ENCODE measurements around the gene DUSP10. TPM values are rescaled to one million over a fixed set of nuclear protein-coding genes. Genes with fewer than 3 reads are reported as not detected.

DUSP10 gene
- total and polyA plus RNA-seq, 3 donors from 2014 or later, result 12.3 to 17.4 (median 14.6) TPM

DNA sequence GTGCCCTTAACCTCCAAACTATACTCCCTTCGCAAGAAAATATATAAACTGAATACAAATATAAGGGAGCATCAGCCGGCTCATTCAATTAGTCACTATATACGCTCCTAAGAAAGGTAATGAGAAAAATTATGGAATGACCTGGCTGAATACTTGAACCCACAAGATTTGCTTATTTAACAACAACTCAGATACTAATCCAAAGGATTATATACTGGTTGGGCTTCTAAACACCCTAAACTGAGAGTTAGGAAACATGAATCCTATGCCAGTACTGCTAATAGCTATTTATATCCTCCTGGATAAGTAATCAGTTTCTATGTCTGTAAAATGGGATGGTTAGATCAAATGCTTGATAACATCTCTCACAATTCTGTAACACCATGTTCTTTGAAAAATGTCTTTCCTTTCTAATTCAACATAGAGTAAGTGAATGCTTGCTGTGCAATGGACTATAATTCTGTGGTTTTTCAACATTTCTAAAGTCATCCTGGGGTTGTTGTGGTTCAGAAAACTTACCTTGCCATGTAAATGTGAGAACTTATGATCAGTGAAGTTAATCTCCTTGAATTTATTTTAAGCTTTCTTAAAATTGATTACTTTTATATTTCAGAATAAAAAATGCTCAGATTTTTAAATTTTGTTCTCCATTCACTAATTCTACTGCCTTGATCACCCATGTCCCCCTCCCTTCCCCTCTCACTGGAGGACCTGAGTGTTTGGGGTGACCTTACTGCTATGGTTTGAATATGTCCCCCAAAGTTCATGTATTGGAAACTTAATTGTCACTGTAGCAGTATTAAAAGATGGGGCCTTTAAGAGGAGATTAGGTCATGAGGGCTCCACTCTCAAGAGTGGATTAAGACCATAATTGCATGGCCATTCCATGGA is 14.5 kb downstream of the DUSP10 start:
- no peaks in the 10 kb centered on the region for H3K4me1 ChIP-seq
- H3K4me3 ChIP-seq, result no peak overlapping the region
- TF ChIP-seq, protein P1, sequence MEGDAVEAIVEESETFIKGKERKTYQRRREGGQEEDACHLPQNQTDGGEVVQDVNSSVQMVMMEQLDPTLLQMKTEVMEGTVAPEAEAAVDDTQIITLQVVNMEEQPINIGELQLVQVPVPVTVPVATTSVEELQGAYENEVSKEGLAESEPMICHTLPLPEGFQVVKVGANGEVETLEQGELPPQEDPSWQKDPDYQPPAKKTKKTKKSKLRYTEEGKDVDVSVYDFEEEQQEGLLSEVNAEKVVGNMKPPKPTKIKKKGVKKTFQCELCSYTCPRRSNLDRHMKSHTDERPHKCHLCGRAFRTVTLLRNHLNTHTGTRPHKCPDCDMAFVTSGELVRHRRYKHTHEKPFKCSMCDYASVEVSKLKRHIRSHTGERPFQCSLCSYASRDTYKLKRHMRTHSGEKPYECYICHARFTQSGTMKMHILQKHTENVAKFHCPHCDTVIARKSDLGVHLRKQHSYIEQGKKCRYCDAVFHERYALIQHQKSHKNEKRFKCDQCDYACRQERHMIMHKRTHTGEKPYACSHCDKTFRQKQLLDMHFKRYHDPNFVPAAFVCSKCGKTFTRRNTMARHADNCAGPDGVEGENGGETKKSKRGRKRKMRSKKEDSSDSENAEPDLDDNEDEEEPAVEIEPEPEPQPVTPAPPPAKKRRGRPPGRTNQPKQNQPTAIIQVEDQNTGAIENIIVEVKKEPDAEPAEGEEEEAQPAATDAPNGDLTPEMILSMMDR (IDR thresholded peaks at IDR 0.05), result no peak
- no peak for TF ChIP-seq POLR2A (IDR thresholded peaks at IDR 0.05)
- H3K9me3 ChIP-seq, result no peaks in the 10 kb centered on the region
- H3K27ac ChIP-seq, result peak overlapping the region in 1 of 2 donors; percentile 15
- no peaks in the 10 kb centered on the region for H3K36me3 ChIP-seq (ENCODE audit: low read depth, missing control alignments)
- intact Hi-C loops (cut with DNase I; ENCODE audit: low total_unique reads), result no loop called here
- no peaks in the 10 kb centered on the region for H3K27me3 ChIP-seq
- no peak for DNase-seq
- WGBS, 2 donors, result 93 to 95% methylated on average over 3 of the region's 3 CpGs

GRCh38 chr1:221725735-221726672 is 15.9 kb downstream of the DUSP10 start:
- TF ChIP-seq POLR2A (IDR thresholded peaks at IDR 0.05), result no peak
- TF ChIP-seq, protein P1 (IDR thresholded peaks at IDR 0.05), result no peak
- Histone ChIP-seq H3K4me1 (no peaks in the 10 kb centered on the region), H3K4me3 (no peak overlapping the region), H3K36me3 (ENCODE audit: low read depth, missing control alignments) (no peaks in the 10 kb centered on the region), H3K9me3 (no peaks in the 10 kb centered on the region), H3K27me3 (no peaks in the 10 kb centered on the region), H3K27ac (peak overlapping the region in 1 of 2 donors; percentile 15)
- WGBS, 2 donors, result 57 to 61% methylated on average over 3 of the region's 3 CpGs
- intact Hi-C loops (cut with DNase I; ENCODE audit: low total_unique reads), result no loop called here
- DNase-seq, result no peak

DNA sequence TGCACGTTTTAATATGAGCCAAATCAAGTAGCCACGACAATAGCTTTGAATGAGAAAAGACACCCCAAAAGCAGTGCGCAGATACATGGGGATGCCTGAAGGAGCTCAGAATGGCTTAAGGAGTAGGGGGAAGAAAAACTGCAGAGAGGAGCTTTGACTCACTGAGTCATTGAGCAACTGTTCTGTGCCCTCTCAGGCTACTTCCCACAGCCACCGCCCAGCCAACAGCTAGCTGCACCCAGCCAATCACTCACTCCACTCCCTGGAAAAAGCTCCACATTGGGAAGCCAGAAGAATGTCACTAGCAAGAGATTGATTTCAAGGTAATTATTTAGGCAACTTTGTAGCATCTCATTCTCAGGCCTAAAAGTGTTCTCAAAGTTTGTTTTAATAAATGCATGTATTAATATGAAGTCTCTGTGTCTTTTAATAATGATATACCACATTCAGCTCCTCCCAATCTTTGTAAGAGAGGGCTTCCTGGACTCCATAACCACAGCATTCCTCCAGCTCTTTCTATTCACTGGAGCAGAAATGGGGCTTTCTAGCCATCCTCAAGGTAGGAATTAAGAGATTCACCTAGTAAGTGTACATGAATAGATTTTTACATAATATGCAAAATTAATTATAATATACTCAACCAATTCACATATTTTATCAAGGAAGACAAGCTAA is 16.8 kb downstream of the DUSP10 start:
- Histone ChIP-seq H3K4me1 (no peaks in the 10 kb centered on the region), H3K36me3 (ENCODE audit: low read depth, missing control alignments) (no peaks in the 10 kb centered on the region), H3K27me3 (no peaks in the 10 kb centered on the region), H3K9me3 (no peaks in the 10 kb centered on the region), H3K4me3 (no peak overlapping the region), H3K27ac (no peak overlapping the region)
- no peak for TF ChIP-seq POLR2A (IDR thresholded peaks at IDR 0.05)
- TF ChIP-seq, protein P1 (IDR thresholded peaks at IDR 0.05), result no peak
- DNase-seq, result no peak
- intact Hi-C loops (cut with DNase I; ENCODE audit: low total_unique reads), result no loop called here
- 90% methylated on average over 4 of the region's 4 CpGs for WGBS, 2 donors

- TF ChIP-seq, protein P1 (IDR thresholded peaks at IDR 0.05), result no peak
- no peak for TF ChIP-seq POLR2A (IDR thresholded peaks at IDR 0.05)
- H3K4me3 ChIP-seq, result no peak overlapping the region
- no peaks in the 10 kb centered on the region for H3K4me1 ChIP-seq
- H3K27me3 ChIP-seq, result no peaks in the 10 kb centered on the region
- H3K36me3 ChIP-seq (ENCODE audit: low read depth, missing control alignments), result no peaks in the 10 kb centered on the region
- WGBS, 2 donors, result 96 to 100% methylated on average over 3 of the region's 3 CpGs
- intact Hi-C loops (cut with DNase I; ENCODE audit: low total_unique reads), result no loop called here
- H3K27ac ChIP-seq, result no peak overlapping the region
- DNase-seq, result no peak
- no peaks in the 10 kb centered on the region for H3K9me3 ChIP-seq
Measured at GRCh38 chr1:221723848-221724236, 18.0 kb downstream of the DUSP10 start.
